K562 (cell line): Measurements from ENCODE around the gene TEPSIN. TPM values are rescaled to one million over a fixed set of nuclear protein-coding genes. Genes with fewer than 3 reads are reported as not detected.

ENCODE experiments used
- BACH1 ChIP-seq: fragments of 200-800 bp; sonication (Bioruptor generic); IDR thresholded peaks from 2 replicates; pipeline ENCODE4 v1.6.1; 2016; ENCODE audit warnings: missing genetic modification characterization, missing compliant biosample characterization
- CXXC5 ChIP-seq: fragments of 250-450 bp; sonication (Bioruptor Pico); IDR thresholded peaks from 2 replicates; pipeline ENCODE4 v1.8.0; 2022; ENCODE audit warnings: inconsistent platforms, mild to moderate bottlenecking, moderate library complexity
- MCM7 ChIP-seq, 2 experiments: fragments of 450-650 bp; IDR thresholded peaks; 2 replicates each; pipeline ENCODE4 v1.6.1; 2016 to 2018
- RNF219 ChIP-seq: fragments of 250-450 bp; sonication (Bioruptor Pico); IDR thresholded peaks from 2 replicates; pipeline ENCODE4 v1.5.0; 2022; ENCODE audit warnings: mild to moderate bottlenecking
- SRSF3 ChIP-seq: fragments of 200-400 bp; formaldehyde crosslinking; IDR thresholded peaks from 2 replicates; pipeline ENCODE4 v1.6.1; 2016; ENCODE audit warnings: mild to moderate bottlenecking, low read length, moderate library complexity; ENCODE audit not compliant: insufficient read depth
- TAF9B ChIP-seq: fragments of 450-650 bp; IDR thresholded peaks from 2 replicates; pipeline ENCODE4 v1.6.1; 2018; ENCODE audit warnings: mild to moderate bottlenecking; ENCODE audit not compliant: partially characterized antibody
- TEAD4 ChIP-seq, 2 experiments: sonication (generic) in 1 of 2; formaldehyde crosslinking in 1 of 2; IDR thresholded peaks; 2 replicates each; pipeline versions ENCODE4 v1.6.1 to v1.8.0; 2012 to 2022; ENCODE audit warnings: borderline replicate concordance in 1 of 2, inconsistent platforms in 1 of 2, low read length in 1 of 2, mild to moderate bottlenecking in 1 of 2, missing genetic modification reagents in 1 of 2
- ZNF174 ChIP-seq: fragments of 250-450 bp; sonication (Bioruptor Pico); IDR thresholded peaks from 2 replicates; pipeline ENCODE4 v1.4.0; 2020; ENCODE audit warnings: mild to moderate bottlenecking
- ZNF592 ChIP-seq: fragments of 450-650 bp; IDR thresholded peaks from 2 replicates; pipeline ENCODE4 v1.6.1; 2017; ENCODE audit warnings: antibody characterized with exemption, mild to moderate bottlenecking
- ZNF655 ChIP-seq: fragments of 250-450 bp; sonication (Bioruptor Pico); IDR thresholded peaks from 2 replicates; pipeline ENCODE4 v1.5.0; 2021
- ZNF696 ChIP-seq: fragments of 250-450 bp; sonication (Bioruptor Pico); conservative IDR thresholded peaks from 2 replicates; pipeline ENCODE4 v1.4.0; 2020; ENCODE audit warnings: mild to moderate bottlenecking, moderate library complexity
- polyA plus RNA-seq, 8 experiments: library from polyadenylated mRNA; depleted of rRNA in 4 of 8; stranded (reverse) in 5 of 8; unstranded in 3 of 8; fragments of >200 nt; fragmentation: Nextera tagmentation in 2 of 8; fragmentation: Illumina TruSeq in 1 of 8; extraction: Ambion mirVana in 2 of 8; extraction: Trizol in 1 of 8; gene quantifications; 2 replicates each; pipeline versions ENCODE4 v1.2.1 to v1.2.3, GENCODE V29; 2011 to 2014; ENCODE audit warnings: inconsistent platforms in 1 of 8, missing spikeins in 1 of 8
- total RNA-seq, 7 experiments: library from RNA; depleted of rRNA in 6 of 7; stranded (reverse); fragments of >200 nt in 6 of 7; fragmentation: Illumina TruSeq in 2 of 7; extraction: Trizol in 2 of 7; gene quantifications; 2 replicates each; pipeline versions ENCODE4 v1.2.1 to v1.2.3, GENCODE V29; 2011 to 2021; ENCODE audit warnings: low replicate concordance in 1 of 7

Gene TEPSIN
- total and polyA plus RNA-seq, 9 of the 15 experiments (the other 6 are each of a cell fraction or from before 2014, with no cell fraction given), result 0.80 to 29.8 (median 5.3) TPM

GRCh38 chr17:81222906-81223761 lies 15.7 kb downstream of the TEPSIN start, which contains the start of gene CEP131 (continued):
- TF ChIP-seq CXXC5 (CRISPR knock-in tag) (peak; percentile 97), TAF9B (no peak), ZNF655 (CRISPR knock-in tag) (no peak), ZNF174 (CRISPR knock-in tag) (no peak), SRSF3 (no peak), TEAD4 (IDR thresholded peaks at IDR 0.05; ENCODE audit: low read length) (0 out of 2 replicates have a peak, but pooled peaks have one; percentile 6), TEAD4 (CRISPR knock-in tag; IDR thresholded peaks at IDR 0.05; ENCODE audit: borderline replicate concordance) (no peak), ZNF696 (CRISPR knock-in tag) (no peak), ZNF592 (peak; percentile 93), BACH1 (tag) (no peak), MCM7 (IDR thresholded peaks at IDR 0.05) (no peak), RNF219 (CRISPR knock-in tag) (no peak)
